COLO668 (cell line): ENCODE results near the gene ZDHHC14.
"Not testable (repeated sequence)": the region's sequence is repeated elsewhere in the genome, so short reads cannot be mapped to it uniquely, and the experiment has no call there.

ENCODE experiments used
- DNase-seq: peaks from one replicate; lab custom pipeline; 2025; ENCODE audit not compliant: unreplicated experiment; lab: John Stamatoyannopoulos, UW

The ZDHHC14 gene

DNA sequence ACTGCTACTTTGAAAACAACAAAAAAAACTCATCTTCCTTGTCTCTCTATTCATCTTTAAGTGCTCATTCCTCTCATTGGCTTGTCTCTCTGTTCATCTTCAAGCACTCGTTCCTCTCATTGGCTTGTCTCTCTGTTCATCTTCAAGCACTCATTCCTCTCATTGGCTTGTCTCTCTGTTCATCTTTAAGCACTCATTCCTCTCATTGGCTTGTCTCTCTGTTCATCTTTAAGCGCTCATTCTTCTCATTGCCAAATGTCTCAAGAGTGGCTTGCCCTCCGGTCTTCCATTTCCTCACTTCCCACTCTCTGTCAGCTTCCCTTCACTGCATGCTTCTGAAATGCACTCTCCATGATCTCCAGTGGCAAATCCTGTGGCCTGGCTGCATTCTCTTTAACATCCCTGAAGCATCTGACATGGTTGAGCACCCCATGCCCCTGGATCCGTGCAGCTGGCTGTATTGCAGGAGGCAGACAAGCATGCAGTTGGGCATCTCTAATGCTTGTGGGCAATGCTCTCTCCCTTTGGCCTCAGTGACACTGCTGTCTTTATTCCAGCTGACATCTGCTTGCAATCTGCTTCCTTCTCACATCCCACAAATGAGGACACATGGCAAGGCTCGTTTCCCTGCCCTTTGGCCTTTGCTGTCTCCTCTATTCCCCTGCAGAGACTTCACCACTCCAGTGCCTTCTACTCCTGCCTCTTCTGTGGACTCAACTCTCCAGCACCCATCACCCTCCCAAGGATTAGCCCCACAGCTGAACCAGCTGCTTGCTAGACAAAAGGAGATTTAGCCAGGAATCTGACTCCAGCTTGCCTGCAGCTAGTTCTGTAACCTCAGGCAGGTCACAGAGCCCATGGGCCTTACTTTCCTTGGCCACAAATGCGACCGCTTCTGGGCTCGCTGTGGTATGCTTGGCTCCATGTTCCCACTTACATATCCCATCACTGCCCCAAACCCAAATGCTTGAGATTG is 298.9 kb downstream of the ZDHHC14 start:
- DNase-seq: no peak

DNA sequence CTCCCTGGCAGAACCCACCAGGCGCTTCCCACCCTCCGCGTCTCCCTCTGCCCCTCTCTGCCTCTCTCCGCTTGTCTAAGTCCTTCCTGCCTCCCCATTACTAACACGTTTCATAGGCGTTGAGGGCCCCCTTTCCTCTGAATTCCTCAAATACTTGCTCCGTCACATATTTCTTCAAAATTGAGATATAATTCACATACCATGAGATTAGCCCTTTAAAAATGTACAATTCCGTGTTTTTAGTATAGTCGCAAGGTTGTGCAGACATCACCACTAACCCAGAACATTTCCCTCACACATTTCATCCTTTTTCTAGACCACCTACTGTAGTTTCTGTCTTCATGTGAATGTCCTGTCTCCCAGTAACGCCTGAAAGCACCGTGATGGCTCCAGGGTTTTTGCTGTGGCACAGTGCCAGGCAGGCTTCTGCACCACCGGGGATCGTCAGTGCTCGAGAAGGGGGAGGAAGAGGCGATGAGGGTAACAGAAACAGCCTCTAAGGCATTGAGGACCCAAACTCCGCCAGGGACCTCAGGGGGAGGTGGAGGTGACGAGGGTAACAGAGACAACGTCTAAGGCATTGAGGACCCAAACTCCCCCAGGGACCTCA is 300.2 kb downstream of the ZDHHC14 start:
- DNase-seq: no peak

DNA sequence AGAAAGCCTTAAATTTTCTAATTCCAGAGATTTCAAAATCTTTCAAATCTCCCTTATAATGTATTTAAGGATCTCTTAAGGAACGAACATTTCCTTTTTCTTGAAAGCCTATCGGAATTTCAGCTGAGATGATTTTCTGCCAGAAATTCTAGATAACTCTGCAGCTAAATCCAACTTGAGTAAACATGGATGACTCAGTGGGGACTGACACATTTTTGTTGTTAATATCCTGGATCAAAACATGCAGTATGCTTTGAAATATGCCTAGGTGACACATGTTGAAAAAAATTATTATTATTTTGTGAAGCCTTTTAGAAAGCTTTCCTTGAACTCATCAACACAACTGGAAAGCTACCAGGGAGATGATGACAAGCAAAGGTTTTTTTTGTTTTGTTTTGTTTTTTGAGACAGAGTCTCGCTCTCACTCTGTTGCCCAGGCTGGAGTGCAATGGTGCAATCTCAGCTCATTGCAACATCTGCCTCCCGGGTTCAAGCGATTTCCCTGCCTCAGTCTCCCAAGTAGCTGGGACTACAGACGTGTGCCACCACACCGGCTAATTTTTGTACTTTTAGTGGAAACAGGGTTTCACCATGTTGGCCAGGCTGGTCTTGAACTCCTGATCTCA is 302.0 kb downstream of the ZDHHC14 start:
- DNase-seq: no peak

DNA sequence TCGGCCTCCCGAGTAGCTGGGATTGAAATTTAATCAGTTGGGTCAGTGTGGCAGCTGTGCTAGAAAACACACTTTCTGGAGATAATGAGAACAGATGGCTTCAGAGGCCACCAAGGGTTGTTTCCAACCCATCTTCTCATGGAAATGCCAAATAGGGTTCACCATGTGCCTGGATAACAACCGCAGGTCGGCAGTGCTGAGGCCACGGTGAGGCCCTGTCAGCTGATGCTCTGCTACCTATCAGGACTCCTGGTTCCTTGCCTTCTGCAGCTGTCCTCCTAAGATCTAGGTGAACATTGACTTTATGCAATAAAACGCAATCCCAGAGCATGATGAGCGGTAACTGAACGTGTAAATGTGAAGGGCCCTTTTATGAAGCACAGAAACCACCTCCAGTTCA is 302.7 kb downstream of the ZDHHC14 start:
- DNase-seq: no peak

DNA sequence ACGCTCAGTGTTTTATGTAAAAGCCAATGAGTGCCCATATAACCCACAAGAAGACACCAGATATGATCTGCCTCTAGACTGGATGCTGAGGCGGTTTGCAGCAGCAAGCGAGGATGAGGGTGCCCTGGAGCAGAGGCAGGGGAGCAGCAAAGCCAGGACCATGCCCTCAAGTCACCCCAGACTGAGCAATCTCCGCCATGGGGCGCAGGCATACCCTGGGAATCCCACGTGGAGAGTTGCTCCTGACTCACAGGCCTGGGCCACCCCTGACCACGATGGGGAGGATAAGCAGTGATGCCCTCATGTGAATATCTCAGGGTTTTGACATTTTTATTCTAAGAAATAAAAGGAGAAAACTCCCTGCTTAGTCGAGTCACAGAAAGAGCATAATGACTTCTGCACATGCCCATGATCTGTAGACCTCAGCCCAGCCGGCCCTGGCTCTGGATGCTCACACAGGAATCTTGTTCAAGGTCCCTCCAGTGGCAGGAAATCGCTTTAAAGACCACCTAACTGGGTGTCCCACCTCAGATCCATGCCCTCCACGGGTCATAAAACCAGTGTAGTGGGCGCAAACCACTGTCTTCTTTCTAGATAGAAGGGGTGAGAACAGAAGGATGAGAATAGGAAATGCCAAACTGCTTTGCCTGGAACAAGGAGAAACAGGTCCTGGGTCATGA is 303.8 kb downstream of the ZDHHC14 start:
- no peak for DNase-seq

DNA sequence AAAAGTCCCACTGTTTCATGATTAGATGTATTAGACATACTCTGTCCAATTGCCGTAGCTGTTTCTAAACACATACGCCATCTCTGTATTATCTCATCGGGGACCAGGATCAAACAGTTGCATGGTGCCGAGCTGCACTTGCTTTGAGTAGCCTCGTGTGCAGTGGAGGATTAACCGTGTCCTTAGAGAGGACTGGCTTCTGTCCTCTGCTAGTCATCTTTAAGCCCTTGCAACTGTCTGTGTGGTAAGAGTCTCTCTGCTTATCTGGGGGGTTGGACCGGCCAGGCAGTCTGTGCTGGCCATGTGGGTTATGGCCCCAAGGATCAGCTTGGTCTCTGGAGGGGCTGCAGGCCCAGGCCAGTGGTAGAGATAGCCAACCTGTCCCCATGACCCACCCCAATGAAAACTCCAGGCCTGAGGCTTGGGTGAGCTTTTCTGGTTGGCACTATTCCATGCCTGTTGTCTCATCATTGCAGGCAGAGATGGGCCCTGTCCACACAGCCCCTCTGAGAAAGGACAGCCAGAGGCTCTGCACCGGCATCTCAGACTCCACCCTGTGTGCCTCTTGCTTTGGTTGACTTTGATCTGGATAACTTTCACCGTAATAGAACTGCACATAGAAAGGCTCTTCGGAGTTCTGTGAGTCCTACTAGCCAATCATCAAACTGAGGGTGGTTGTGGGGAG is 304.7 kb downstream of the ZDHHC14 start:
- no peak for DNase-seq

DNA sequence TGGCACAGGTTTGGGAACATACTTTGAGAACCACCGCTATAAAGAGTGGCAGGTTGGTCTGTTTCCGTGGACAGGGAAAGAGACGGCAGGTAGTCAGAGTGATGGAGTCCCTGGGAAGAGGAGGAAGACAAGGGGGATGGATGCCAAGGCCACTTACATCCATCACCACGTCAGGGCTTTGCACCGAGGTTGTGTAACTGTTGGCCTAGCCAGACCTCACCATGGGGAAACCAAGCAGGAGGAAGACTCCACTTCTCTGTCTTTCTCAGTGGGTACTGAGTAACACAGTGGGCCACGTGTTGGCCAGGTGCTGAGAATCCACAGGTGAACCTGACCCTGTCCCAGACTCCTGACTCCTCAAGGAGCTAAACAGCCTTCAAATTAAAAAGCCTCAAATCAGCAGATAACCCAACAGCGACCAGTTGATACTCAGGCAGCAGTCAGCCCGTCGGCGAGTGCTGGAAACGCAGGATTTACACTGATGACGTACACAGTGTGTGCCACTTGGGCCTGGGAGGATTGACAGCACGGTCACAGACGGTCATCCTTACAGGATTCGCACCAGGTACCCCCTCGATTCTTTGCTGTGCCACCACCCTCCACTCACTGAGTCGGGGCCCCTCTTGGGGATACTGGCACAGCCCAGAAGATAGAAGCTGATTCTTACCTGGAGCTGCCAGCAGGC is 307.4 kb downstream of the ZDHHC14 start:
- no peak for DNase-seq

DNA sequence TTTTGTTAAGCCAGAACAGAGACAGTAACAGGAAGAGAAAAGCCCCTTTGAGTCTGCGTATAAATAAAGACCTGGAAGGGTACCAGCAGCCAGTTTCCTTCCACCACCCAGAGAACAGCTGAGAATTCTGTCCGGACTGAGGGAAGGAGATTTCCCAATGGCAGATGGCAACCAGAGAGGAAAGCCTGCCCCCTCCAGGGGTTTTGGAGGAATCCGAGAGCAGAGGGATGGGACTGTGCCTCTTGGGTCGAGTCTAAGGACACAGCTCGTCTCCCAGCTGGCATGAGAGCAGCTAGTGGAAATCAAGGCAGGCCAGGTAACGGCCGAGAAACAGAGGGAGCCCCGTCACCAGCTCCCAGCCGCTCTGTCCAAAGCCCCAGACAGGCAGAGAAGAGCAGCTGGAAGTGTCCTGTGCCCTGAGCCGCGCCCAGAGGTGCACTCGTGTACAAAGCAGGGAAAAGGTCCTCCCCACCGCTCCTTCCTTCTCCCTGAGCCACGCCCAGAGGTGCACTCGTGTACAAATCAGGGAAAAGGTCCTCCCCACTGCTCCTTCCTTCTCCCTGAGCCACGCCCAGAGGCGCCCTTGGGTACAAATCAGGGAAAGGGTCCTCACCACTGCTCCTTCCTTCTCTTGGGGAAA is 308.1 kb downstream of the ZDHHC14 start:
- no peak for DNase-seq

DNA sequence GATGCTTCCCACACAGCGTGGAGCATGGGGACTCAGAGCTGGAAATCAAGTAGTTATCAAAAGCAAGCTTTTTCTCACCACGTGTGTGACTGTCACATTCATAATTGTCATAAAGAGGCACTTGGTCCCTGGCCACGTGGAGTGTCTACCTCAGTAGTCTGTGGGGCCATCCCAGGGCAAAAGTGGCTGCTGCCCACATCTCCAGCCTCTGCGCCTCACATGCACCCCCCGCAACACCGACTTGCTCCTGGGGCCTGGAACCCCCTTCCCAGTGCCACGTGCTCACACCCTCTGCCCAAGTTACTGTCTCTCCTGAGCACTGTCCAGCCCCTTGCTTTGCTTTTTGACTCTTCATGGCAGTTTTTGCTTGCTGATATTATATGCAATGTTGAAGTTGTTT is 308.9 kb downstream of the ZDHHC14 start:
- DNase-seq: no peak

DNA sequence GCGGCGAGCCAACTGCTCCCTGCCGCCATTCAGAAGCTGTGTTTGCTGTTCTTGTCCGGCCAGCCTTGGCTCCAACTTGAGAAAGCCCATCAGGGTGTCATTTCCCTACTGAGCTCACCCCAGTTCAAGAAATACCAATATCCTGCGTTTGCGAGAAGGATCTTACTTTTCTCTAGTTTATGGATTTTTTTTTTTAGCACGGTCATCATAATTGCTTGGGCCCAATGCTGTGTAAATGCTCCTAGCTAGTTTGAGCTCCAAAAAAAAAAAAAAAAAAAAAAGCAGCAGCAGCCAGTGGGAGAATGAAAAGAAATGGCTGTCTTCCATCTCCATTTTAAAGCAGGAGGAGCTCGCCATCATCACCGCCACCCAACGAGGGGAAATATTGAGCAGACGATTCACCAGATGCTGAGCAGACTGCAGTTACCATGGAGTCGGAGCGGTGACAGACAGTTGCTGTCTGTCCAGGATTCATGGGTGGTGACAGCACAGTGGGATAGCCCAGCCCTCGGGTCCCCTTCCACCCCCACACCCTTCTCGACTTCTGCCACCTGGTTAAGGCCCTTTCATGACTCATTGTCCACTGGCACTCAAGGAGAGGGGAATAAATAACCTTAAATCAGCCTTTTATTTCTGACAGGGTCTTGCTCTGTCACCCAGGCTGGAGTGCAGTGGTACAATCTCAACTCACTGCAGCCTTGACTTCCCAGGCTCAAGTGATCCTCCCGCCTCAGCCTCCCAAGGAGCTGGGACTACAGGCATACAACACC is 309.6 kb downstream of the ZDHHC14 start:
- no peak for DNase-seq

DNA sequence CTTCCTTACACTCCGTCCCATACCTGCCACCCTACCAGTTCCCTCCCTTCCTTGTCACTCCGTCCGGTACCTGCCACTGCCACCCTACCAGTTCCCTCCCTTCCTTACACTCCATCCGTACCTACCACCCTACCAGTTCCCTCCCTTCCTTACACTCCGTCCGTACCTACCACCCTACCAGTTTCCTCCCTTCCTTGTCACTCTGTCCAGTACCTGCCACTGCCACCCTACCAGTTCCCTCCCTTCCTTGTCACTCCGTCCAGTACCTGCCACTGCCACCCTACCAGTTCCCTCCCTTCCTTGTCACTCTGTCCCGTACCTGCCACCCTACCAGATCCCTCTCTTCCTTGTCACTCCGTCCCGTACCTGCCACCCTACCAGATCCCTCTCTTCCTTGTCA is 310.6 kb downstream of the ZDHHC14 start:
- DNase-seq: not testable (repeated sequence)

DNA sequence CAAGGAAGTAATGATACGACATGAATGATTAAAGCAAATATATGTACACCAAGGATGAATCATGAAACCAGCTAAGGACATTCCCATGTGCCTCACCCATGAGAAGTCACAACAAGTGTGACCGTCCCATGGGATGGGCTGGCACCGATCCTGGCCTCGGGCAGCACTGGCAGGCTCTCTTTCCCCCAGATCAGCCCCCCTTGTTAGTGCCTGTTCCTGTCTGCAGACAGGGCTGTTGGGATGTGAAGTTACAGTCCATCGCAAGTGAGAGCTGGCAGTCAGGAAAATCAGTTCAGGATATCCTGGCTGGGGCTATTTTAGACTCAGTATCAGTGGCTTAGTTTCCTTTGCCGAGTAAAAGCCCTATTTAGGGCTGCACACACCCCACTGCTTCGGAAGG is 312.9 kb downstream of the ZDHHC14 start:
- no peak for DNase-seq

DNA sequence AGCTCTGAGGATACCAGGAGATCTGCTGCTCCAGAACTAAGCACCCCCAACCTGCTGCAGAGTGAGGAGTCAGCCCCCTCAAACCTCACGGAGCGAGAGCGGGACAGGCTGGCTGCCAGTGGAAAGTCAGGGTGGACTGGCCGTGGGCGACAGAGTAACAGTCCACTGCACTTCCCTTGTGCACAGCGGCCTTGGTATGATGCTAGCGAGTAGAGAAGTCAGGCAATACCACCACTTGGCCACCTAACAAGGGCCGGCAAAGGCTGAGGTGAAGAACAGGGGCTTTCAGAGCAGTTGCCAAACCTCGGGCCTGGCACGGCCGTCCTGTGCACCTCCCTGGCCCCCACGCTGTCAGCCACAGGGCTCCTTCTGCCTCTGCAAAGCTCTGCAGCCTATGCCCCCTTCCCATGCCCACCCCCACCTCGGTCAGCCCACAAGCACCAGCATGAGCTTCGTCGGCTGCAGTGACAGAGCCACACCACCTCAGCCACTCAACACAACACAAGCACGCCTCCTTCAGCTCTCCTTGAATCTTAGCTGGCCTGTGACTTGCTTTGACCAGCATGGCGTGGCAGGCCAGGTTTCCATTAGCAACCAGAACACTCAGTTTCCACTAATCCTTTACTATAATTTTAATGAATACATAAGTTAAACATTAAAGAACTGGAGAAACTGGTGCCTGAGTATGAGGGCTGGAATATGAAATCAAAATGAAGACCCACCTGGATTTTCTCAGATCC is 314.5 kb downstream of the ZDHHC14 start:
- DNase-seq: no peak

DNA sequence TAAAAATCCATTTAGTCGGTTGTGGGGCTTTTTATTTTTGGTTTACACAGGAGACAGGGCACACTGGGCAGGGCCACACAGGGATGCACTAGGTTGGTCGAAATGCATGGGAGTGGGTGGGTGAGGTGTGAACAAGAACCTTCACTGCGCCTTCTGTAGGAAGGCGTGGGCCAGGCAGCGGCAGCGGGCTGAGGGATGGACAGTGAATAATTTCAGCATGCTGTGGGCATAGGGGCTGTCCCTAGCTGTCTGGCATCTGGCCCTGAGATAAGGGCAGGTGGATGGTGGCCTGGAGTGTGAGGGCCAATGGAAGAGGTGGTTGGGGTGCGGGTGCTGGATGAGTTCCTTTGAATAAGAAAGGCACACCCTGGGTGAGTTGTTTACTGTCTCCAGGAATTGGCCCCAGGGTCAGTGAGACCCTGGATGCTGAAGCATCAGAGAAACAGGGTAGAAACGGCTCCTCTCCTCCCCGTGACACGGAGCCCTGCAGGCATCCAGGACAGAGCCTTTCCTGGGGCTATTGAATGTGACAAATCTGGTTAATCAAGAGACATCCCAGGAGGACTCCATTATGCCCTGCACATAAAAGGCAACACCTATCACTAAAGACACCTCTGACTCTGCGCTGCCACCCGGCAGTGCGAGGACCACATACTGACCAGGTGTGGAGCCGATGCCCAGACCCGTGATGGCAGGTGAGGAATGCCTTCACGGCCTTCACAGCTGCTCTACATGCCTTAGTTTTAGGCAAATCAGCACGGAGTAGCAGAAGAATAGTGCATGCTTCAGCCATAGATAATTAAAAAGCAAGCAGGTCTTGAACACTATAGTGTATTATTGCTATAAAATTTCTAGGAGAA is 319.0 kb downstream of the ZDHHC14 start:
- no peak for DNase-seq

DNA sequence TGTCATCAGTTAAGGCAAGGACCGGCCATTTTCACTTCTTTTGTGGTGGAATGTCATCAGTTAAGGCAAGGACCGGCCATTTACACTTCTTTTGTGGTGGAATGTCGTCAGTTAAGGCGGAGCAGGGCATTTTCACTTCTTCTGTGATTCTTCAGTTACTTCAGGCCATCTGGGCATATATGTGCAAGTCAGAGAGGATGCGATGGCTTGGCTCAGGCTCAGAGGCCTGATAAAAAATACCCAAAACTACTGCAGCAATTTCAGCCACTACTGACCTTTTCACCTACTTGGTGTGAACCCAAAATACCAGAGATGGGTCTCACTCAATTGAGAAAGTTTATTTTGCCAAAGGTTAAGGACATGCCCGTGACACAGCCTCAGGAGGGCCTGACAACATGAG is 325.4 kb downstream of the ZDHHC14 start:
- not testable (repeated sequence) for DNase-seq

DNA sequence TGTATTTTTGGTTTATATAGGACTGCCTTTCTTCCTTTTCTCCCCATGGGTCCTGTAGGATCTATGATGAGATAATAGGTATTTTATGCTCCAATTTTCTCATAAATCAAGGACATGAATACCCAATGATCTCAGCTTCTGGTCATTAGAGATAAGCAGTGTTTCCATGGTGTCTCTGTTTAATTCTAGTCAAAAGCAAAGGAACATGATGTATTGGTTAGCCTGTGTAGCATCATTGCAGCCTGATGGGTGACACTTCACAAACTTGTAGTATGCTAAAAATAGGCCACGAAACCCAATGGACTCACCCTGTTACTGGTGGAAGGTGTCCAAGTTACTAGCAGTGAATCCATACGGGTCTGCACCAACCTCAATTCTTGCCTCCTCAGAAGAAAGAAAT is 325.9 kb downstream of the ZDHHC14 start:
- no peak for DNase-seq

DNA sequence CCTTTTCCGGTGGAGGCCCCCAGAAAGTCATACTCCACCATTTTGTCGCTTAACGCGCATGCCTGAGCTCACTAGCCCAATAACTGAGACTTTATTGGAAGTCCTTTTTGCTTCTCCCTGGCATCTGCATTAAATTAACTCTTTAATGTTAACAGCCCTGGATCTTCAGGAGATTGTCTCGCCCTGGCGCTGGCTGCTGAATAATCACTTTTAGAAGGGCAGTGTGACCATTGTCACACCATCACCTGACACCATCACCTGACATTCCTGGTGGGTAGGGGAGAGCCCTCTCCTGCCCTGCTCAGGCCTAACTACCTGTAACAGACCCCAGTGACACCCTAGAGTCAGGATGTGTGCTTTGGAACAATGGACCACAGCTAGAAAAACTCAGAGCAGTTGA is 326.6 kb downstream of the ZDHHC14 start:
- no peak for DNase-seq
